Measurements from ENCODE around the gene RNF149. TPM values are rescaled to one million over a fixed set of nuclear protein-coding genes. Genes with fewer than 3 reads are reported as not detected.
"Not testable (repeated sequence)": the region's sequence is repeated elsewhere in the genome, so short reads cannot be mapped to it uniquely, and the experiment has no call there.

The RNF149 gene
- total RNA-seq, 1 donor from 2014 or later, result 63.6 TPM

GRCh38 chr2:101332885-101333766, 24.6 kb upstream of the RNF149 start:
- no peak for DNase-seq (ENCODE audit: low spot score)

DNA sequence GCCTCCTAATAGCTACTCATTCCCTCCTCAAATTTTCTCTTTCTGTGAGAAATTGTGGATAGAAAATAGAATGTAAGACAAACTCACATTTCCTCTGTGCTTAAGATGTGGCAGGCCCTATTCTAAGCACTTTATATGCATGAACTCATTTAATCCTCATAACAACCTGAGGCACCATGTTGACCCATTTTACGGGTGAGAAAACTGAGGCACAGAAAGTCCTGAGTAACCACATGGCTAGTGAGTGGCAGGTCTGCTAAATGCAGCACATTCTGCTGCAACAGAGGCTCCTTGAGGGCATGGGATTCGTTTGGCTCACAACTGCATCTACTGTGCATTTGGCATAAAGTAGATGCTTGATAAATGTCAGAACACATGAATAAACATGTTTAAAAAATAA, 22.7 kb upstream of the RNF149 start:
- DNase-seq (ENCODE audit: low spot score), result no peak

DNA sequence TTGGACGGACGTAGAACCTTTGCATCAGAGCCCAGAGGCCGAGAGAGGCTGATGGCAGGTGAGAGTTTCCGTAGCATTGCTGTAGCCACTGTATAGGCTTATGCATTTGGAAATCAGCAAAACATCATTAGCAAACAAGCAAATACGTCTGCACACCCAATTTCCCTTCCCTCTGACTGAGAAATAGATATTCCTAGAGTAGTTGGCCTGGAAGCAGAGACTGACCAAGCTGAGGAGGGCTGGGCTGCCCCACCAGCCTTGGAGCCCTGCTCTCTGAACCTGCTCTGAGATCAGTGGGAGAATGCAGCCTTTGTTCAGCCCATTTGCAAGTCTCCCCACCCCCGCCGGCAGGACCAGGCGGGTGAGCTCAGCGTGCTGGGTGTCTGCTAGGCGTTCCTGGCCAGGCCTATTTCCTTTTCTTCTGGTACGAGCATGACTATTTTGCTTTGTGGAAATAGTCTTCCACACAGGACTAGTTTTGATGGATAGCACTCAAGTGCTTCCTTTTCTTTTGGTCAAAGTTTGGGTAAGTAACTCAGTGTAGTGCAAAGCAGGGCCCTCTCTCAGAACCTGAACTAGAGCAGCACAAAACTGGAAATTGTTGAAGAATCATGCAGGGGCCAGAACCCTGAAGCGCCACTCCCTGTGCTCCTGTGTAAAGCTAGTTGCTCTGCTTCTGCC, 21.9 kb upstream of the RNF149 start:
- peak; percentile 51 for DNase-seq (ENCODE audit: low spot score)

- no peak for DNase-seq (ENCODE audit: low spot score)
Observed at GRCh38 chr2:101329026-101329425, 20.5 kb upstream of the RNF149 start.

DNA sequence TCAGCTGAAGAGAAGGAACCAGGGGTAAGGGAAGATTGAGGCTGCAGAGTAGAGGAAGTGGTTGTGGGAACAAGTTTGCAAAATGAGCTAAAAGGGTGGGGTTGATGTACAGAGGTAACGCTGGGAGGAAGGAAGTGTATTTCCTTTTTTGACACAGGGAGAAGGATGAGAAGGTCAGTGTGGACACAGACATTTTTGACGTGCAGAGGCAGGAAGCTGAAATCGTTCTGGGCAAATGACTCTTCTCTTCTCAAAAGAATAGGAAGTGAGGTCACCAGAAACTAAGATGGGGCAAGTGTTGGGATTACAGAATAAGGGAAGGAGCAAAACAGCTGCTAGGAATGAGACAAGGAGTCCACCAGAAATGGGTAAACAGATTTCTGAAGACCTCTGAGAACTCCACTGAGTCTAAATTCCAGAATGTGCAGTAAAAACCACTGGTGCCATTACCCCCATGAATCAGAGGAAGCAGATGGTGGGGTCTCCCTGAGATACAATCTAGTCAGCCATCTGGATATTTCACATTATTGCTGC, 20.0 kb upstream of the RNF149 start:
- peak; percentile 58 for DNase-seq (ENCODE audit: low spot score)

- DNase-seq (ENCODE audit: low spot score), result peak; percentile 82
Observed at GRCh38 chr2:101327863-101328394, 19.4 kb upstream of the RNF149 start.

DNA sequence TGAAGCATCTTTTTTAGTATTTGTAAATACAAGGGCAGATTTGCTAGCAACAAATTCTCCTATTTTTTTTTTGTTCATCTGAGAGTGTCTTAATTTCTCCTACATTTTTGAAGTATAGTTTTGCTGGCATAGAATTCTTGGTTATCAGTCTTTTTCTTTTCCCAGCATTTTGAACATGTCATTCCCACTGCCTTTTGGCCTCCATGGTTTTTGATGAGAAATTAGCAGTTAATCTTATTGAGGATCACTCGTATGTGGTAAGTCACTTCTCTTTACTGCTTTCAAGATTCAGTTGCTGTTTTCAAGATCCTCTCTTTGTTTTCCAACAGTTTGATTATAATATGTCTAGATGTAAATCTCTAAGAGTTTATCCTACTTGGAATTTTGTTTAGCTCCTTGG, 16.9 kb upstream of the RNF149 start:
- no peak for DNase-seq (ENCODE audit: low spot score)

GRCh38 chr2:101316568-101316967, 8.1 kb upstream of the RNF149 start:
- DNase-seq (ENCODE audit: low spot score), result not testable (repeated sequence)

- no peak for DNase-seq (ENCODE audit: low spot score)
Observed at GRCh38 chr2:101311696-101312017, 3.2 kb upstream of the RNF149 start.

DNA sequence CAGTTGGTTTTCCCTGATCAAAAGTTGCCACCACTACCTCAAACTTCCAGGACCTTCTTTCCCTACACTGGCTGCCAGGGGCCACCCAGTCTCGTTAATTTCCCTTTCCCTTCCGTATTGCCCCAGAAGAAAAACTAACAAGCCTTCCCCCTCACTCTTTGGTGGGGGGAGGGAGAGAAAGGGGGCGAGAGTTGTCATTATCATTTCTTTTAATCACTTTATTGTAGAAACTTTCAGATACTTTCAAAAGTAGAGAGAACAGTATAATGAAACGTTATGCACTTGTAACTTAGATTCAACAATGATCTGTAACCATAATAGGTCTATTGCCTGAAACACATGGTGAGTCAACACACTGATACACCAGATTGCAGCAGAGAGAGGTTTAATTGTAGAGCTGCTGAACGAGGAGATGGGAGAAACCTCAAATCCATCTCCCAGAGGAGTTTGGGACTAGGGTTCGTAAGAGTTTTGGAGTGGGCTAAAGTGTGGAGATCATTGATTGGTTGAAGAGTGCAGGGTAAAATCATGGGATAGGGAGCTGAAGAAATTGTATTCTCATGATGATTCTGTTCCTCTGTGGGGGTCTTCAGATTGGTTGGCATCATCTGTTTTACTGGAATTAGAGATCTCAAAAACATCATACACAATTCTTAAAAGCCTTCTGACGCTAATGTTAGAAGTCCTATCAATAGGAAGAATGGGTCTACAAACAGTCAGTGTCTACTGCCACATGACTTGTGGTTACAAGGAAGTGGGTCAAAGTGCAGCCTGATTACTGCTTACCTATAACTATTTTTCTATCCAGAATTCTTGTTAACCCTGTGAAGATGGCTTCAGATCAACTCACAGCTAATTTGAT, 2.6 kb upstream of the RNF149 start:
- DNase-seq (ENCODE audit: low spot score), result no peak

DNA sequence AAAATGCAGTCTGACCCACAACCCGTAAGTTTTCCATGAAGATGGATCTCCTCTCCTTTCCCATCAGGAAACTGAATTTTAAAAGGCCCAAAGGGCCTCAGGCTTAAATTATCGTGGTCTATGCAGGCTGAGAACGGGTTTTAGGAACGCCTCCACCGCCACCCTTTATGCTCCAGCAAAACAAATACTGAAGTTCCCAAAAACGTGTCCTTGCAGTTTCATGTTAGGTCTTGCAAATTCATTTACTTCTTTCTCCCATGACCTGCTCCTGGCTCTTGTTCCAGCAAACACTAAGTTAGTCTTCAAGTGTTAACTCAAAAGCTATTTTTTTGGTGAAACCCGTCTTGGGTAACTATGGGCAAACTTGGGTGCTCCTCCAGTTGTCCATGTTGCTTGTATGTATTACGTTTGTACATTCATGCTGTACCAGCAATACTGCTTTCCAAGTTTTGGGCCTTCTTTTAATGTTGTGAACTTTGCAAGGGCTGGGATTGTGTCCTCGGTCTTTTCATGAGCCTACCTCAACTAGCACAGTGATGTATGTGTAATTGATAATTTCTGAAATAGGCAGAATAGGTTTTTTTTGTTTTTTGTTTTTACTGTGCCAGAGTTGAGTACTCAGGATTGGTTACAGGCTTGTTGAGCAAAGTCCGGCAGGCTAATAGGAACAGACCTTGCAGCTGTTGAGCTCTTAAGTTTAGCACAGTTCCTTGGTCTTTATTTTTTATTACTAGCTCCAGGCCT, 1.8 kb upstream of the RNF149 start:
- no peak for DNase-seq (ENCODE audit: low spot score)

DNA sequence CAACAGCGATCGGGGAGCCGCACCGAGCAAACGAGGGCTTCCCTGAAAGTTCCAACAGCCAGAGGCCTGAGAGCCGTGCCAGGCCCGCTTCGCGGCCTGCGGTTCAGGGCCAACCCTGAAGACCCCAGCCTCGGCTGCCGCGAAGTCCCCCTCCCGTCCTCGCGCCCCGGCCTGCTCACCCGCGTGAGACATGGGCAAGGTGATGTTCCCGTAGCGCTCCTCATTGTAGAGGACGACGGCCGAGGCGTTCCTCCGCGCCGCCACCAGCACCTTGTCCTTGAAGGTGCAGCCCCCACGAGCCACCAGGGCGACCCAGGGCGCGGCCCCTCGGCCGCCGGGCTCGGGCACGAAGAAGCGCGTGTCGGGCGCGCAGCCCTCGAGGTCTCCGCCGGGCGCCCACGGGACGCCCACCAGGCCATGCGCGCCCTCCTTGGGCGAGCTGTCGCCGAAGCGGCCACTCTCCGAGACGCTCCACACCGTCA, 510 bp downstream of the RNF149 start:
- no peak for DNase-seq (ENCODE audit: low spot score)

GRCh38 chr2:101307503-101307902, 998 bp downstream of the RNF149 start:
- DNase-seq (ENCODE audit: low spot score), result no peak

- no peak for DNase-seq (ENCODE audit: low spot score)
Observed at GRCh38 chr2:101306410-101306809, 2.1 kb downstream of the RNF149 start.

- DNase-seq (ENCODE audit: low spot score), result peak; percentile 71
Observed at GRCh38 chr2:101305492-101306078, 2.9 kb downstream of the RNF149 start.

DNA sequence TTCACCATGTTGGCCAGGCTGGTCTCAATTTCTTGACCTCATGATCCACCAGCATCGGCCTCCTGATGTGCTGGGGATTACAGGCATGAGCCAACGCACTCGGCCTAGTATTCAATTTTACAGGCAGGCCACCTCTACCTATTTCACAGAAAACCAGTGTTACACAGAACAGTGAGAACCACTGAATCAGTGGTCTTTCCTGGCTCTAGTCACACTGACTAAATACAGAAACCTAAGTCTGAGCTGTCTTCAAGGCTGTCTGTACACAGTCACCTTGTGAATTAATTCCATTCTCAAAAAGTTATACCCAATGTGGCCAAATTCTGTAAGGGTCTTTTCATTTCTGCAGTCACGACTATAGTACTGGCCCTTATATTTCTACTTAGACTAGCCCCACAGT, 3.5 kb downstream of the RNF149 start:
- DNase-seq (ENCODE audit: low spot score), result no peak

DNA sequence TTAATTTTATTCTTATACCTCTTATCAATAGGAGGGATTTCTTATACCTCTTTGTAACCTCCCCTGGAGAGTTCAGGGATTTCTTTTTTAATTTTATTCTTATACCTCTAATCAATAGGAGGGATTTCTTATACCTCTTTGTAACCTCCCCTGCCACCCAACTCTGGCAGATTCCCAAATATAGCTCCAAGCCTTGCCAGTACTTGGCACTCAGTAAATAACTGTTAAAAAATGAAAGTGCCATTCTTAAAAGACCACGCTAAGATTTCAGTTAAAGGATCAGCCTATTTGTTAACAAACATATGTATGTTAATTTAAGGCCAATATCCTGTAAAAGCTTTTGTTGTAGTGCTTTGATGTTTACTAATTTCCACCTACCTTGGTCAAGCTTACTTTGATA, 4.8 kb downstream of the RNF149 start:
- no peak for DNase-seq (ENCODE audit: low spot score)

- no peak for DNase-seq (ENCODE audit: low spot score)
Observed at GRCh38 chr2:101302016-101302415, 6.5 kb downstream of the RNF149 start.

GRCh38 chr2:101300836-101301235, 7.7 kb downstream of the RNF149 start:
- no peak for DNase-seq (ENCODE audit: low spot score)

GRCh38 chr2:101300164-101300563, 8.3 kb downstream of the RNF149 start:
- no peak for DNase-seq (ENCODE audit: low spot score)
